CD4-positive, alpha-beta T cell treated with Interleukin-17A for 1 hour (primary cell): ENCODE measurements around the gene FBXW8.
"Not testable (repeated sequence)": the region's sequence is repeated elsewhere in the genome, so short reads cannot be mapped to it uniquely, and the experiment has no call there.

Experiments
- DNase-seq: peaks from one replicate; pipeline ENCODE4 v3.0.0-alpha.2; 2020

The FBXW8 gene

GRCh38 chr12:117042171-117042842 lies 131.6 kb downstream of the FBXW8 start:
- no peak for DNase-seq

DNA sequence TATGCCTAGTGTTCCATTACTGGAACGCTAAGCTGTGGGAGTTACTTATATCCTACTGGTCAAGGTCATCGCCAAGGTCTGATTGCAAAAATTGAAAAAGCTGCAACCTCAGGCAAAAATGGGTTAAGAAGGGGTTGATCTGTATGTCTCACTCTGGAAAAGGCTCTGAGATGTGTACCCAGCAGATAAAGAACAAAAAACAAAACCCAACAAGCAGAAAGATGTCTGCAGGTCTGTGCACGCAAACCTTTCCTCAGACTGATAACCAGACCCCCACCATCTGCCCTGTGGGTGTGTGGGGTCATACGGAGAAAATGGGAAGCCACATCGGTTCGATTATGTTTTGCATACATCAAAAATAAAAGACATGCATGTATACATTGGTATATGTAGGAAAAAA lies 132.1 kb downstream of the FBXW8 start:
- DNase-seq: no peak

GRCh38 chr12:117044311-117044710 lies 133.6 kb downstream of the FBXW8 start:
- no peak for DNase-seq

GRCh38 chr12:117044790-117045159 lies 134.0 kb downstream of the FBXW8 start:
- DNase-seq: no peak

- no peak for DNase-seq
These were observed 134.6 kb downstream of the FBXW8 start for GRCh38 chr12:117045160-117046010.

DNA sequence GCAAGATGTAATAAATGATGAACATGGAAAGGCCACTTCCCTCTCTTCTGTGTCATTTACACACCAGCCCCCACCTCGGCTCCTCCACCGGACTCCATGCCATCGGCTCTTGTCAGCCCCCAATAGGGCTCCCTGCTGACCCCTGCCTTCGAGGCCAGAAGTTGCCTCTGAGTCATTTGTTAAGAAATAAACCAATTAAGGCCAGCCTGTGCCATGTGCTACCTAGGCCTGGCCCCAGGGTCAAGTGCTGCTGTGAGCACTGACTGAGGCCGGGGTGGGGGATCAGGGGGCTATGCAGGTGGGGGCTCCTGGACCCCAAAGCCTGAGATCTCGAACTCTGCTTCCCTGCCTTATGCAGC lies 135.2 kb downstream of the FBXW8 start:
- no peak for DNase-seq

- no peak for DNase-seq
These were observed 135.7 kb downstream of the FBXW8 start for GRCh38 chr12:117046425-117046824.

DNA sequence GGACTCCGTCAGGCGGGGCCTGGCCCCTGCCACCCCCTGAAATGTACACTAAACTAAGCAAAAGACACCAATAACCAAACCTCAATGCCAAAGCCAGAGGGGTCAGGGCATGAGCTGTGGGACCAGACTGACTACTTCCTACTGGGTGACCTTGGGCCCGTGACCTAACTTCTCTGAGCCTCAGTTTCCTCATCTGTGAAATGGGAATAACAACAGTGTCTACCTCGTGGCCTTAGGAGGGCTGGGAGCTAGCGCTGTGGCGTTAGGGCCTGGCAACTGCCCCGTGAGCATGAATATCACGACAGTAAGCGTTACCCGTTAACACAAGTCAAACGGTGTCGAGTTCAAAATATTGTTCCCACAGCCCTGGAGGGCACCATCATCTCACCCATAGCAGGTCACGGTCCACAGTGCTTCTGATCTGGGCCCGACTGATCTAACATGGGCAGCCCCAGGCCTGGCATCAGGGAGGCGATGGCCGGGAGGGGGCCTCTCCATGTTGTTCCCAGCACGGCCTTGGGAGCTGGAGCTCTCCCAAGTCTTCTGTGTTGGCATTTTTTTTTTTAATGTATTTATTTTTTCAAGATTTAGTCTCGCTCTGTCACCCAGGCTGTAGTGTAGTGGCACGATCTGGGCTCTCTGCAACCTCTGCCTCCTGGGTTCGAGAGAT lies 136.2 kb downstream of the FBXW8 start:
- DNase-seq: no peak

DNA sequence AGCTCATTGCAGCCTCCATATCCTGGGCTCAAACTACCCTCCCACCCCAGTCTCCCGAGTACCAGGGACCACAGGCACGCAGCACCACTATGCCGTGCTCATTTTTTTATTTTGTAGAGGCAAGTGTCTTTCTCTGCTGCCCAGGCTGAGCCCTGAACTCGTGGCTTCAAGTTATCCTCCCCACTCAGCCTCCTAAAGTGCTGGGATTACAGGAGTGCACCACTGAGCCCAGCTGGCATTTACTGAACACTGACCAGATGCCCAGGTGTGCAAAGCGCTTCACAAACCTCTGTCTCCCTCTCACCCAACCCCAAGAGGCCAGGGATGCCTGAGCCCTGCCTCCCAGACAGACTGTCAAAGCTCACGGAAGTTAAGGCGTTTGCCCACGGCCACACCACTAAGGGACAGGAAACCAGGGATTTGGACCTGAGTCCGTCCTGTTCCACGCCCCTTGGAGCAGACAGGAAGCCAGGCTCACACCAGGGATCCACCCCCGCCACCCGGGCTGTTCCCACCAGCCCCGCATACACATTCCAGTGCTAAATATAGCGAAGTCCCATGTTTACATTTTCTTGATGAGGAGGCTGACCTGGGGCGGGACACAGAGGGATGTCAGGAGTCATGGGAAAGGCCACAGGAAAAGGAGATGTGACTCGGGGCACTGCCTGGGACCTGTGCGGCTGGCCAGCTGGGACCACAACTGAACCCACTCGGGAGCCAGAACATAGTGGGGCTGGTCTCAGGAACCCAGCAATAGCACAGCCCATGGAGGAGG lies 137.2 kb downstream of the FBXW8 start:
- DNase-seq: no peak

- DNase-seq: no peak
These were observed 137.8 kb downstream of the FBXW8 start for GRCh38 chr12:117048585-117048904.

DNA sequence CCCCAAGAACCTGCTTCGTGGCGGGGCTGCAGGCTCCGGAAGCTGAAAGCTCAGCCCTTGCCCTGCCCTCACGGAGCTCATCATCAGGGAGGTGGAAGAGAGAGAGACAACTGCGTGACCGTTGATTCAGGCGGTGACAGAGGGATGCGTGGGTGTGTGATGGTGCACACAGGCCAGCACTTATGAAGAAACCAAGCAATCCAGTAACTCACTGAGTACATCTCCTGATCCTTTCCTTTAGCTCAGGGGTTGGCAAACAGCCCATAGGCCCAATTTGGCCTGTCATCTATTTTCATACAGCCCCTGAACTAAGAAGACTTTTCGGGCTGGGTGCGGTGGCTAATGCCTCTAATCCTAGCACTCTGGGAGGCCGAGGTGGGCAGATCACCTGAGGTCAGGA lies 138.5 kb downstream of the FBXW8 start:
- DNase-seq: no peak

- no peak for DNase-seq
These were observed 139.3 kb downstream of the FBXW8 start for GRCh38 chr12:117050060-117050459.

DNA sequence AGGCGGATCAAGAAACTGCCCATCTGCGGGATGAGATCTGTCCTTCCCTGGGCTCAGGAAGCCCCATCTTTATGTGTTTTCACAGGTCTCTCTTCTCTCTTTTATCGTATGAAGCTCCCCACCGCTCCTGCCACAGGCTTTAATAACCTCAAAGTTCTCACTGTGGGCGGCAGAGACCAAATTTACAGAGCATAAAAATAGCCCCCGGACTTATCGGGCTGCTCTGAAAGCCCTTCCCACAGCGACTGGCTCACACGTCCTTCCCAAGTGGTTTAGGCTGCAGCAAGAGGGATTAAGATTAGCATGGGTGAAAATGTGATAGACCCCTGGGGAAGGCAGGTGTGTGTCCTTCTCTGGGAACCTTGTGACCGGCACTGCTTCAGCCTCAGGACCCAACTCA lies 140.6 kb downstream of the FBXW8 start:
- peak; percentile 7 for DNase-seq

- DNase-seq: no peak
These were observed 141.8 kb downstream of the FBXW8 start for GRCh38 chr12:117052386-117053049.

DNA sequence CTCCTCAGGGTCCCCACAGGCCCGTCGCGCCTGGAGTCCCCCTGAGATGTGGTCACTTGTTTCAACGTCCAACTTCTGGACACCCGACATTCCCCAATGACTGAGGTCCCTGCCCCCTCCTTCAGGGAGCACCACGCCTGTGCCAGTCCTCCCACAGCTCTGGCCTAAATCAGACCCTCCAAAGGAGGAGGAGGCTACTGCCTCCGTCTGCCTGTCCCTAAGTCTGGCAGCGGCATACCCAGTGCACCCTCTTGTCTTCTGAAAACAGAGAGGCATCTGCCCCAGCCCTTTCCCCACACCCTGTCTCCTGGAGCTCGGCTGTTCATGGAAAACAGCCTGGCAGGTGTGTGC lies 142.3 kb downstream of the FBXW8 start:
- no peak for DNase-seq

DNA sequence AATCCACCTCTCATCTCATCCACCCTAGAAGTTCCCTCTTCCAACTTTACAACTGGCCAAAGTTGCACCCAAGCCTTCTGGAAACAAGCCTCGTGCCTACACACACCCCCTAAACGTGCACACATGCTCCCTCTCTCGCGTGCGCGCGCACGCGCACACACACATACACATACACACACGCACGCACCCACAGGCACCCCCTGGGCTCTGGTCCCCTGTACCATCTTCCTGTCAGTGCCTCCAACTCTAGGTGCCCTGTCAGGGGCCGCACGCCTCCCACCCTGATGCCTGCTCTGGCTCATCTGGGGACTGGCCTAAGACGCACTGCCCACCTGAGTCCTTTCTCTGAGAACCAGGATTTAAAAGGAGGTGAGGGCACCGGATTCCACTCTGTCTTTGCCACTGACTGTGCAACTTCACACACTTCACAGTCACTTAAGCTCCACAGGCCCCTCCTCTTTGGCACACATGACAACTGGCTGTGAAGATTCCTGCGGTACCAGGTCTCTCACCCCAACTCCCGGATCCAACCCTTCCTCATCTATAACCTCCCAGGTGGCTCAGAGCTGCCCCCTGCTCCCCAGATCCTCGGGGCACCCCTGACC lies 142.9 kb downstream of the FBXW8 start:
- DNase-seq: no peak

DNA sequence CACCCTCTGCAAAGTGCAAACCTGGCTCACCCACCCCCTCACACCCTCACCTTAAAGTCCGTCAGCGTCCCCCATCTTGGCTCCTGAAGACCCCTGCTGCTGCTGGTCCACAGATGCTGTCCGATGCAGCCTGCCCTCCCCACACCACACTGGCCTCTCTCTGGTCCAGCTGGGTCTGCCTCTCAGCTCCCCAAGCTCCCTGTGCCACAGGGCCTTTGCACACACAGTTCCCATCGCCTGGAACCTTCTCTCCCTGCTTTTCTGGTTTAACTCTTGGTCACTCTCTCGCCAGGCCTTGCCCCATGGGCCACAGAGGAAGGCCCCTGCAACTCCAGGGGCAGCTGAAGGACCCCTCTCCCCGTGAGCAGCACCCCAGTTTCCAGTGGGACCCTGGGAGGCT lies 143.5 kb downstream of the FBXW8 start:
- DNase-seq: no peak

- not testable (repeated sequence) for DNase-seq
These were observed 146.9 kb downstream of the FBXW8 start for GRCh38 chr12:117057626-117058025.

DNA sequence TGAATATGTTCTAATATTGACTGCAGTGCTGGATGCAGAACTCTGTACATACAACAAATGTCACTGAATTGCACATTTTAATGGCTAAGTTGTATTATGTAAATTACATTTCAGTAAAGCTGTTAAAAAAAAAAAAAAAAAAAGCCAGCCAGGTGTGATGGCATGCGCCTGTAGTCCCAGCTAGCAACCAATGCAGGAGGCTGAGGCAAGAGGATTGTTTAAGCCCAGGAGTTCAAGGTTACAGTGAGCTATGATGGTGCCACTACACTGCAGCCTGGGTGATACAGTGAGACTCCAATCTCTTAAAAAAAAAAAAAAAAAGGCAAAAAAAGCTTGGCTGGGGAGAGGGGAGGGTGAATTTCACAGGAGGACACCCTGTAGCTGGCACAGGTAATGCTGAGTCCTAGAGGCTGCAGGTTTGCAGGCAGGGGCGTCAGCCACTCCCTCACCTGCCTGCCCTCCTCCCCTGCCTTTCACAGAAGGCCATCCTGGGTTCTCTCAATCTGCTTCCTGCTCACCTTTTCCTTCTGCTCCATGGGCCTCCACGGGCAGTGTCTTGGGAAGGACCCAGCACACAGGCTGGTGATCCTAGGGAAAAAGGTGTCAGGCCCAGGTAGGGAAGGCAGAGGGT lies 147.8 kb downstream of the FBXW8 start:
- no peak for DNase-seq

GRCh38 chr12:117059156-117059555 lies 148.4 kb downstream of the FBXW8 start:
- DNase-seq: no peak

- DNase-seq: no peak
These were observed 149.6 kb downstream of the FBXW8 start for GRCh38 chr12:117060246-117060928.
